PFSK-1 (cell line): ENCODE results near the gene USP9Y.

Experiments used
- FOXP2 ChIP-seq: optimal IDR thresholded peaks from 2 replicates; pipeline ENCODE3; 2011; ENCODE audit warnings: borderline replicate concordance, control low read depth, inconsistent platforms; ENCODE audit not compliant: insufficient read depth; ENCODE audit errors: extremely low read length, extremely low read depth
- POLR2AphosphoS5 ChIP-seq: IDR thresholded peaks from 2 replicates; pipeline ENCODE4 v1.6.1; 2012; ENCODE audit warnings: low read depth, mild to moderate bottlenecking, control low read depth, low read length, moderate library complexity
- SIN3A ChIP-seq: IDR thresholded peaks from 2 replicates; pipeline ENCODE4 v1.6.1; 2012; ENCODE audit warnings: mild to moderate bottlenecking, low read length, moderate library complexity, borderline replicate concordance; ENCODE audit not compliant: insufficient read depth
- TAF1 ChIP-seq: IDR thresholded peaks from 2 replicates; pipeline ENCODE4 v1.6.1; 2012; ENCODE audit warnings: low read length, control low read depth, borderline replicate concordance; ENCODE audit not compliant: insufficient read depth
- TF ChIP-seq, protein P1 (sequence below), 2 experiments: IDR thresholded peaks; 2 replicates each; pipeline versions ENCODE4 v1.6.1 to v1.8.0; 2011 to 2012; ENCODE audit warnings: low read depth in 2 of 2, low read length in 2 of 2, control low read depth in 1 of 2, inconsistent platforms in 1 of 2, mild to moderate bottlenecking in 1 of 2, moderate library complexity in 1 of 2; ENCODE audit not compliant: insufficient read depth in 1 of 2

USP9Y gene

GRCh38 chrY:12681535-12681934 is 19.5 kb upstream of the USP9Y start:
- TF ChIP-seq POLR2AphosphoS5 (no peak), FOXP2 (no peak), SIN3A (no peak), TAF1 (no peak)
- TF ChIP-seq, protein P1, sequence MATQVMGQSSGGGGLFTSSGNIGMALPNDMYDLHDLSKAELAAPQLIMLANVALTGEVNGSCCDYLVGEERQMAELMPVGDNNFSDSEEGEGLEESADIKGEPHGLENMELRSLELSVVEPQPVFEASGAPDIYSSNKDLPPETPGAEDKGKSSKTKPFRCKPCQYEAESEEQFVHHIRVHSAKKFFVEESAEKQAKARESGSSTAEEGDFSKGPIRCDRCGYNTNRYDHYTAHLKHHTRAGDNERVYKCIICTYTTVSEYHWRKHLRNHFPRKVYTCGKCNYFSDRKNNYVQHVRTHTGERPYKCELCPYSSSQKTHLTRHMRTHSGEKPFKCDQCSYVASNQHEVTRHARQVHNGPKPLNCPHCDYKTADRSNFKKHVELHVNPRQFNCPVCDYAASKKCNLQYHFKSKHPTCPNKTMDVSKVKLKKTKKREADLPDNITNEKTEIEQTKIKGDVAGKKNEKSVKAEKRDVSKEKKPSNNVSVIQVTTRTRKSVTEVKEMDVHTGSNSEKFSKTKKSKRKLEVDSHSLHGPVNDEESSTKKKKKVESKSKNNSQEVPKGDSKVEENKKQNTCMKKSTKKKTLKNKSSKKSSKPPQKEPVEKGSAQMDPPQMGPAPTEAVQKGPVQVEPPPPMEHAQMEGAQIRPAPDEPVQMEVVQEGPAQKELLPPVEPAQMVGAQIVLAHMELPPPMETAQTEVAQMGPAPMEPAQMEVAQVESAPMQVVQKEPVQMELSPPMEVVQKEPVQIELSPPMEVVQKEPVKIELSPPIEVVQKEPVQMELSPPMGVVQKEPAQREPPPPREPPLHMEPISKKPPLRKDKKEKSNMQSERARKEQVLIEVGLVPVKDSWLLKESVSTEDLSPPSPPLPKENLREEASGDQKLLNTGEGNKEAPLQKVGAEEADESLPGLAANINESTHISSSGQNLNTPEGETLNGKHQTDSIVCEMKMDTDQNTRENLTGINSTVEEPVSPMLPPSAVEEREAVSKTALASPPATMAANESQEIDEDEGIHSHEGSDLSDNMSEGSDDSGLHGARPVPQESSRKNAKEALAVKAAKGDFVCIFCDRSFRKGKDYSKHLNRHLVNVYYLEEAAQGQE (IDR thresholded peaks at IDR 0.05; ENCODE audit: insufficient read depth in 1 of 2, low read depth in 2 of 2, low read length in 2 of 2), result no peak

DNA sequence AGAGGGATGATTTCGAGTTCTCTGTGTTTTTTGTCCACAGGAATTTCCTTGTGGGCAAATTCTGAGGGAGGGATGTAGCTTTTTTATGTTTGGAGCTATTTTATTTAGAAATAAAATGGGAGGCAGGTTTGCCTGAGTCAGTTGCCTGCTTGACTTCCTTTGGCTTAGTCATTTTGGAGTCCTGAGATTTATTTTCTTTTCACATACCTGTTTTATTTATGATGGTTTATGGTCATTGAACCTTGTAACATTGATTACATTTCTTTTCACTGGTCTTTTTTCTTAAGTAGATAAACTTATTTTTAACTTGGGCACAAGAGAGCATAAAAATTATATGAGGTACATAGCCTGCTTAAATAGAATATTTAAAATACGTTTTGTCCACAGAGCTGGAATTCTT is 12.7 kb upstream of the USP9Y start:
- TF ChIP-seq FOXP2 (no peak), SIN3A (no peak), POLR2AphosphoS5 (no peak), TAF1 (no peak)
- TF ChIP-seq, protein P1 (IDR thresholded peaks at IDR 0.05; ENCODE audit: insufficient read depth in 1 of 2, low read depth in 2 of 2, low read length in 2 of 2), result no peak

GRCh38 chrY:12700087-12700486 is 944 bp upstream of the USP9Y start:
- TF ChIP-seq TAF1 (no peak), SIN3A (no peak), FOXP2 (no peak), POLR2AphosphoS5 (no peak)

GRCh38 chrY:12702174-12702573 is 1.1 kb downstream of the USP9Y start:
- TF ChIP-seq FOXP2, result no peak
- TF ChIP-seq, protein P1 (IDR thresholded peaks at IDR 0.05; ENCODE audit: insufficient read depth in 1 of 2, low read depth in 2 of 2, low read length in 2 of 2), result no peak
- TF ChIP-seq SIN3A, result no peak
- TF ChIP-seq TAF1, result no peak
- TF ChIP-seq POLR2AphosphoS5, result no peak

- TF ChIP-seq POLR2AphosphoS5 (no peak), TAF1 (no peak), FOXP2 (no peak), SIN3A (no peak)
- TF ChIP-seq, protein P1 (IDR thresholded peaks at IDR 0.05; ENCODE audit: insufficient read depth in 1 of 2, low read depth in 2 of 2, low read length in 2 of 2), result no peak
Observed at GRCh38 chrY:12710460-12710859, 9.4 kb downstream of the USP9Y start.

DNA sequence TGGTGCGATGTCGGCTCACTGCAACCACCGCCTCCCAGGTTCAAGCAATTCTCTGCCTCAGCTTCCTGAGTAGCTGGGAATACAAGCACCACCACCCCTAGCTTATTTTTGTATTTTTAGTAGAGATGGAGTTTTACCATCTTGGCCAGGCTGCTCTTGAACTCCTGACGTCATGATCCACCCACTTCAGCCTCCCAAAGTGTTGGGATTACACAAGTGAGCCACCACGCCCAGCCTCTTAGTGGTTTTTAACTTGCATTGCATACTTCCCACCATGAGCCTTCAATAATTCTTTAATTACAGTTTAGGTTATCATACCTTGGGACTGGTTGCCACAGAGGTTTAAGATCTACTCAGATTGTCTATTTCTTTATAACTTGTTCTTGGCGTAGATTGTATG is 14.3 kb downstream of the USP9Y start:
- TF ChIP-seq, protein P1 (IDR thresholded peaks at IDR 0.05; ENCODE audit: insufficient read depth in 1 of 2, low read depth in 2 of 2, low read length in 2 of 2), result no peak
- TF ChIP-seq POLR2AphosphoS5, result no peak
- no peak for TF ChIP-seq TAF1
- TF ChIP-seq SIN3A, result no peak
- TF ChIP-seq FOXP2, result no peak
